GM10266 (cell line): Measurements from ENCODE around the gene YPEL1.

Source experiments
- DNase-seq: peaks from one replicate; pipeline ENCODE4 v3.0.0; 2012; ENCODE audit errors: extremely low spot score
- TF ChIP-seq, protein P1 (sequence below): IDR thresholded peaks from 2 replicates; pipeline ENCODE4 v1.5.1; 2012; ENCODE audit warnings: mild to moderate bottlenecking, low read depth; ENCODE audit not compliant: control insufficient read depth, insufficient read depth; ENCODE audit errors: missing control alignments

Gene YPEL1

DNA sequence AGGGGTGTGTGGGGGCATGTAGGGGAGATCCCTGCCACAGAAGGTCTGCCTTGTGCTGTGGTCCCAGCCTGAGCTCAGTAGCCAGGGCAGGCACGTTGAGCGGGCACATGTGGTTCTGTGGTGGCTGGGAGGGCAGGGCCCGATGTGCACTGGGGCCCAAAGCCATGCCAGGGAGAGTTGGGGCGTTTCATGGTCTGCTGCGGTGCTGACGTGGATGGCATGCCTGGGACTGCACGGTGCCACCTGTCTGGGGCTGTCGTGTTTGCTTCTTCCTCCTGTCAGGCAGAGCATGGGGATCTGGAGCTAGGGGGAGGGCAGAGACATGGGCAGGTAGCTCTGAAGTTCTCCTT lies 50.5 kb downstream of the YPEL1 start:
- TF ChIP-seq, protein P1, sequence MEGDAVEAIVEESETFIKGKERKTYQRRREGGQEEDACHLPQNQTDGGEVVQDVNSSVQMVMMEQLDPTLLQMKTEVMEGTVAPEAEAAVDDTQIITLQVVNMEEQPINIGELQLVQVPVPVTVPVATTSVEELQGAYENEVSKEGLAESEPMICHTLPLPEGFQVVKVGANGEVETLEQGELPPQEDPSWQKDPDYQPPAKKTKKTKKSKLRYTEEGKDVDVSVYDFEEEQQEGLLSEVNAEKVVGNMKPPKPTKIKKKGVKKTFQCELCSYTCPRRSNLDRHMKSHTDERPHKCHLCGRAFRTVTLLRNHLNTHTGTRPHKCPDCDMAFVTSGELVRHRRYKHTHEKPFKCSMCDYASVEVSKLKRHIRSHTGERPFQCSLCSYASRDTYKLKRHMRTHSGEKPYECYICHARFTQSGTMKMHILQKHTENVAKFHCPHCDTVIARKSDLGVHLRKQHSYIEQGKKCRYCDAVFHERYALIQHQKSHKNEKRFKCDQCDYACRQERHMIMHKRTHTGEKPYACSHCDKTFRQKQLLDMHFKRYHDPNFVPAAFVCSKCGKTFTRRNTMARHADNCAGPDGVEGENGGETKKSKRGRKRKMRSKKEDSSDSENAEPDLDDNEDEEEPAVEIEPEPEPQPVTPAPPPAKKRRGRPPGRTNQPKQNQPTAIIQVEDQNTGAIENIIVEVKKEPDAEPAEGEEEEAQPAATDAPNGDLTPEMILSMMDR = no peak
- no peak for DNase-seq

DNA sequence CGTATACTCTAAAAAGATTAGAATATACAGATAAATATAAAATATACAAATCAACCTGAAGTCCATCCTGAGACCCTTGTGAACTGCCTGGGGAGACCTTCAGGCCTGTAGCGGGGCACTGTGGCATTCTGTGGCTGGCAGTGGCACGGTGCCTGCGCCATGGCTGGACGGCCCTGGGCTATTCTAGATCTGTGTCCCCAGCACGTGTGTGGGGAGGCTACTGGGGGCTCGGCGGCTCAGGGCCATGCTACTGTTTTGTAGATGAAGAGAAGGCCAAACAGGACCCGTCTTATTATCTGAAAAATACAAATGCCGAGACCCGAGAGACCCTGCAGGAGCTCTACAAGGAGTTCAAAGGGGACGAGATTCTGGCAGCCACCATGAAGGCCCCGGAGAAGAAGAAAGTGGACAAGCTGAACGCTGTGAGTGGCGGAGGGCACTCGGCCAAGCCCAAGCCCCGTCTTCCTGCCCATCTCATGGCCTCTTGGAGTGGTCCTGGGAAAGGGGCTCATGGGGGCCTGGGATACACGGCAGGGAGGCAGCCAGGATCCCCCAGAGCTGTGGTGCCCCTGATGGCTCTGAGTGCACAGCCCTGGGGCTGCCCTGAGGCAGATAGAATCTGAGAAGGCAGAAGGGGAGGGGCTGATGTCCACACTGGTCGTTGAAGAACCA lies 51.0 kb downstream of the YPEL1 start:
- TF ChIP-seq, protein P1 = no peak
- no peak for DNase-seq

DNA sequence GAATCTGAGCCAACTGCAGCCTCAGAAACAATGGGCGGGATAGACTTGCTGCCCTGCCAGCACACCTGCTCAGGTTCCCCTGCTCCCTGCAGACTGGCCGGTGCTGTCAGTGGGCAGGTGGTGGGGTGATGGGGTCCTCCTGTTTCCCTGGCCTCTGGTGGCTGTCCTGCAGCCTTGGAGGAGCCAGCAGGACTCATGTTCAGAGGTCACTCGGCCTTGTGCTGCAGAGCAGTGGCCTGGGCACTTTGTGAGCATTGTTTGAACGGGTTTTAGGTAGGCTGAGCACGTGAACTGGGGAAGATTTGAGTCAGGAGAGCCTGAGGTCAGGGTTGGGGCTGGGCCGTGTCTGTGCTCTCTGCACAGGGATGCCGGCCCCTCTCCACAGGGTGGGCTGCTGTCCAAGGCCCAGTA lies 52.2 kb downstream of the YPEL1 start:
- TF ChIP-seq, protein P1 = no peak
- no peak for DNase-seq

DNA sequence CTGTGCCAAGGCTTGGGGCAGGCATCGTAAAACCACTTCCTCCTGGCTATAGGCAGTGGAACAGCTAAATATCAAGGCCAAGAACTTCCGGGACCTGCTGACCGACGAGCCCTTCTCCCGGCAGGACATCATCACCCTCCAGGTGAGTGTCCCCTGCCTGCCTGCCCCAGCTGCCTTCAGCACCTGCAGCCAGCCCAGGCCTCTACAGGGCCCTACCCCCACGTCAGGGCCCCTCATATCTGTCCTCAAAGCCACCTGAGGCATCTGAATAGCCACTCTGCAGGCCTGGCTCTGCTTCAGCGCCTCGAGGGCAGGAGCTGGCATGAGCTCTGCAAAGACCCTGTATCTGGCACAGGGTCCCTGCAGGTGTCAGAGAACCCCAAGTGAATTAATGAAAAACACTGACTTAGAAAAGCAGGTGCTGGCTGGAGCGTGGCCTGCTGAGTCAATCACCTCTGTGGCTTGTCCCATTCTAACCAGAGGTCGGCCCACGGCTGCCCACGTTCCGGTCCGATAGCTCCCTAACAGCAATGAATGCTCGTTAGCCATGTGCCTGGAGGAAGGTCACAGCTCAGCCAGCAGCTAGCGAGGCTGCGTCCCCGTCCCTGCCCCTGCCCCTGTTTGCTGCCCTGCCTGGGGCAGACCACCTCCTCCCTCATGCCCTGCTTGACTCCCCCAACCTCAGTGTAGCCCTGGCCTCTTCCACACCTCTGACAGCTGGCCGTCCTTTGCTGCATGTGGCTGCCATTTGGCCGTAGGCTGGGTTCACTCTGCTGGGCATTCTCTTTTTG lies 53.0 kb downstream of the YPEL1 start:
- TF ChIP-seq, protein P1 = no peak
- DNase-seq = no peak

DNA sequence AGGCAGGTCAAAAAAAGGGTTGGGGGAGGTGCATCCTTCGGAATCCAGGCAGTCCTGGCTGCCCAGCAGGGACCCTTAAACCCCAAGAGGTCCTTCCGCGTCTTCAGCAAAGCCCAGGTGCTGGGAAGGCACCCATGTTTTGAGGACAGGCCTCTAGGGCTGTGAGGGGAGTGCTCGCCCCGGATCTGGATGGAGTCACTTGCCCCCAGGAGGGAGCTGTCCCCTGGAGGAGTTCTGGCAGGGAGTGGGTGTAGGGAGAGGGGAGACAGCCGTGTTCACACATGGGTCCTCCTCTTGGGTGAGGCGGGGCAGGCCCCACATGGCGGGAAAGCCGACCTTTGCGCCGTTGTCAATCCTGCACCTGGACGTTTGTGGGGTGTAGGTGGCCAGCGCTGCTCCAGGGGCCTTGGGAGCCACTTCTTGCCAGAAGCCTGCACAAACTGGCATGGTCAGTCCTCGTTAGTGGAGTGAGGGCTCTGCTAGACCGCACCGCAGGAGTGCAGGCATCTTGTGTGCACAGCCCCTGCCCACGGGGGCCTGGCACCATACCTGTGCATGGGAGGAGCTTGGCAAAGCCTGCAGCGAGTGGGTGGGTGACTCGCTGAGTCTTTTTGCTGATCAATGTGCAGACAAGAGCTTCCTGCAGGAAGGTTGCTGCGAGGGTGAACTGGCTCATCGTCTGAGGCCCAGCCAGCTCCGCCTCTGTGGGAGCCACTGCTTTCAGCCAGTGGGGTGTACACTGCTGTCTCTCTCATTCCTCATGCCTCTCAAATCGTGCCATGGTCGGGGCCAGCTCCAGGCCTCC lies 53.8 kb downstream of the YPEL1 start:
- DNase-seq = no peak
- TF ChIP-seq, protein P1 = no peak

DNA sequence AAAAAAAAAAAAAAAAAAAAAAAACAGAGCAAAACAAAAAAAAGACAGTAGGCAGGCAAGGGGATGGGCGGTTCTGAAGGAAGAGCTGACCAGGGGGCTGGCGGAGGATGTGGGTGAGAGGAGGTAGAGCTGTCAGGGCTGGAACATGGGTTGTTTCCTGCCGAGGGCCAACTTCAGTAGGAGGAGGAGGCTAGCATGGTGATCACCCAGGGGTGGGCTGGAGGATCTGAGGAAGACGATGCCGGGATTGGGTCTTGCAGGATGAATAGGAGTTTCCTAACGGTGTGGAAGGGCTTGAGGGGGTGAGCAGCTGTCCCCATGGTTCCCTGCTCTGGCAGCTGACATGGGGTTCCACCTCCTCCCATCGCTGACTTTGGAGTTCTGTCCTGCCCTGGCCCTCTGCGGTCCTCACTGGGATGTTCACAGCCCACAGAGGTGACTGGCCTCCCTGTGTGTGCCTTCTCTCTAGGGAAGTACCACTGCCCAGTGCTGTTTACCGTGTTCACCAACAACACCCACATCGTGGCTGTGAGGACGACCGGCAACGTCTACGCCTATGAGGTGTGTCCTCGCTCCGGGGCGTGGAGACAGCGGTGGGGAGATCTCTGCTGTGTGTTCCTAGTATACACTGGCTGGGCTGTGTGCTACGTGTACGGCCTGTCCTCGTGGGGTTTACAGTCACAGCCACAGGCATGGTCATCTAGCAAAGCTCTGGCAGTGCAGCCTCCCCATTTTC lies 54.6 kb downstream of the YPEL1 start:
- no peak for DNase-seq
- TF ChIP-seq, protein P1 = no peak
